Measurements from ENCODE around the gene XPNPEP2. TPM values are rescaled to one million over a fixed set of nuclear protein-coding genes. Genes with fewer than 3 reads are reported as not detected.

The XPNPEP2 gene
- total RNA-seq, 1 donor from 2014 or later: 1.7 TPM

DNA sequence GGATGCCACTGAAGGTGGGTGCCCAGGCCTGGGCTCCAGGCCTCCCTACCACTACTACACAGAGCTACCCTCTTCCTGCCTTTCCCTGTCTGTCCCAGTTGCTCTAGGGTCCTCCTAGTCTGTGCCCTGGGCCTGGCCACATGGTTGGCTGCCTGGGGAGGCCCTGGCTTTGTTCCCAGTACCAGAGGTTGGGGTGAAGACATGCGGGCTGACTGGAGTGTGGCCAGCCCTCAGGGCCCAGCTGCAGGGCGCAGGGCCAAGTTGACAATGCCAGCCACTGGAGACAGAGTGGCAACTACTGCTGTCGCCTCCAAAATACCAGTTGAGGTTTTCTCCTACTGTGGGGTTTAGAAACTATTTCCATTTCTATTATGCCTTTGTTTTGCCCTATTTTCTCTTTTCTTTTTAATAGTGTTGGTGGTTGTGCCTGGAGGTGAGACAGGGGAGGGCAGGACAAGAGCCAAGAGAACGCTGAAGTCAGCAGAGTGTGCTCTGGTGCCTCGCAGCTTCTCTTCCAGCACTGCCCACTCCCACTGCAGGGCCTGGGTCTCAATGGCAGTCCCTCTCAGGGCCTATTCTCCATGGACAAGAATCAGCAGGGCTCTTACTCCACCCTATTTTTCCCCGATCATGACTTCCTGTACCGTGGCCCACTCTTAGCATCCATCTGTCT lies 32.2 kb upstream of the XPNPEP2 start:
- H3K27ac Mint-ChIP-seq (ENCODE audit: unreplicated experiment): no peak overlapping the region
- no peaks in the 10 kb centered on the region for H3K36me3 Mint-ChIP-seq (ENCODE audit: low read depth, unreplicated experiment)
- H3K4me3 Mint-ChIP-seq (ENCODE audit: unreplicated experiment): no peak overlapping the region

DNA sequence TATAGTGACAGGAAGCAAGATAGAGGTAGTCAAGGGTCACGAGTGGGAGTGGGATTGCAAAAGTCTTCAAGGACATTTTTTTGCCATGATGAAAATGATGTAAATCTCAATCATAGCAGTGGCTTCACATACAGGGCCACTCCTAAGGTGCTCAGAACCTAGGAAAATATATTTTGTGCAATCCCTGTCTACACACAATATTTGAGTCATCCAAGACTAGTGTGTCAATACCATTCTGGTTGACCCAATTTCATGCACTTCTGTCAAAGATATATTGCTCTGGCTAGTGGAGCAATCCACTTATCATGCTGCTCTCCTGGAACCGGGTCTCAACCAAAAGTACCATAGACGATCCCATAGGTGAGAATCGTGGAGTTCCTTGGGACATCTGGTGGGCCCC lies 24.2 kb upstream of the XPNPEP2 start:
- TF ChIP-seq, protein P1, sequence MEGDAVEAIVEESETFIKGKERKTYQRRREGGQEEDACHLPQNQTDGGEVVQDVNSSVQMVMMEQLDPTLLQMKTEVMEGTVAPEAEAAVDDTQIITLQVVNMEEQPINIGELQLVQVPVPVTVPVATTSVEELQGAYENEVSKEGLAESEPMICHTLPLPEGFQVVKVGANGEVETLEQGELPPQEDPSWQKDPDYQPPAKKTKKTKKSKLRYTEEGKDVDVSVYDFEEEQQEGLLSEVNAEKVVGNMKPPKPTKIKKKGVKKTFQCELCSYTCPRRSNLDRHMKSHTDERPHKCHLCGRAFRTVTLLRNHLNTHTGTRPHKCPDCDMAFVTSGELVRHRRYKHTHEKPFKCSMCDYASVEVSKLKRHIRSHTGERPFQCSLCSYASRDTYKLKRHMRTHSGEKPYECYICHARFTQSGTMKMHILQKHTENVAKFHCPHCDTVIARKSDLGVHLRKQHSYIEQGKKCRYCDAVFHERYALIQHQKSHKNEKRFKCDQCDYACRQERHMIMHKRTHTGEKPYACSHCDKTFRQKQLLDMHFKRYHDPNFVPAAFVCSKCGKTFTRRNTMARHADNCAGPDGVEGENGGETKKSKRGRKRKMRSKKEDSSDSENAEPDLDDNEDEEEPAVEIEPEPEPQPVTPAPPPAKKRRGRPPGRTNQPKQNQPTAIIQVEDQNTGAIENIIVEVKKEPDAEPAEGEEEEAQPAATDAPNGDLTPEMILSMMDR (IDR thresholded peaks at IDR 0.05; ENCODE audit: unreplicated experiment): no peak
- H3K36me3 Mint-ChIP-seq (ENCODE audit: low read depth, unreplicated experiment): no peaks in the 10 kb centered on the region
- no peak for DNase-seq (ENCODE audit: low spot score)
- no peak overlapping the region for H3K27ac Mint-ChIP-seq (ENCODE audit: unreplicated experiment)
- no peaks in the 10 kb centered on the region for H3K9me3 Mint-ChIP-seq (ENCODE audit: unreplicated experiment)
- peaks cover 16% of the 10 kb centered on the region for H3K4me1 Mint-ChIP-seq (ENCODE audit: unreplicated experiment)
- H3K4me3 Mint-ChIP-seq (ENCODE audit: unreplicated experiment): no peak overlapping the region
- H3K27me3 Mint-ChIP-seq (ENCODE audit: unreplicated experiment): no peaks in the 10 kb centered on the region

More for the DNA sequence above, 32.2 kb upstream of the XPNPEP2 start:
- TF ChIP-seq, protein P1 (IDR thresholded peaks at IDR 0.05; ENCODE audit: unreplicated experiment): no peak
- no peaks in the 10 kb centered on the region for H3K4me1 Mint-ChIP-seq (ENCODE audit: unreplicated experiment)
- peaks cover 4% of the 10 kb centered on the region for H3K27me3 Mint-ChIP-seq (ENCODE audit: unreplicated experiment)
- H3K9me3 Mint-ChIP-seq (ENCODE audit: unreplicated experiment): no peaks in the 10 kb centered on the region
- DNase-seq (ENCODE audit: low spot score): no peak

DNA sequence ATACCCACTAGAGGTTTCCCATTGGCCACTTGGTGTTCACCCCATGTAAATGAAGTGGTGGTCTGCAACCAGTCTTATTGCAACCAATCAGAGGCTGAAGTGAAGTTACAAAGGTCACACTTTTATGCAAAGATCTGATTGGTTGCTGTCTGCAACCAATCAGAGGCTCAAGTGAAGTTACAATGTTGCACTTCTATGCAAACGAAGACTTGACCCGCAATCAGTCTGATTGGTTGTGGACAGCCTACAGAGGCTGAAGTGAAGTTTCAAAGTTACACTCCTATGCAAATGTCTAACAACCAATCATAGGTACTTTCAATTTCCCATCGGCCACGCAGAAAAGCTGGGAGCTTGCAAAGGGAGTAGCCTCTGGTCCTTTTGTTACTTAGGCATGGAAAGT lies 22.3 kb upstream of the XPNPEP2 start:
- Mint-ChIP-seq H3K27ac (ENCODE audit: unreplicated experiment) (no peak overlapping the region), H3K9me3 (ENCODE audit: unreplicated experiment) (no peaks in the 10 kb centered on the region), H3K4me3 (ENCODE audit: unreplicated experiment) (no peak overlapping the region), H3K36me3 (ENCODE audit: low read depth, unreplicated experiment) (no peaks in the 10 kb centered on the region), H3K4me1 (ENCODE audit: unreplicated experiment) (peaks cover 25% of the 10 kb centered on the region), H3K27me3 (ENCODE audit: unreplicated experiment) (no peaks in the 10 kb centered on the region)
- TF ChIP-seq, protein P1 (IDR thresholded peaks at IDR 0.05; ENCODE audit: unreplicated experiment): no peak
- no peak for DNase-seq (ENCODE audit: low spot score)

DNA sequence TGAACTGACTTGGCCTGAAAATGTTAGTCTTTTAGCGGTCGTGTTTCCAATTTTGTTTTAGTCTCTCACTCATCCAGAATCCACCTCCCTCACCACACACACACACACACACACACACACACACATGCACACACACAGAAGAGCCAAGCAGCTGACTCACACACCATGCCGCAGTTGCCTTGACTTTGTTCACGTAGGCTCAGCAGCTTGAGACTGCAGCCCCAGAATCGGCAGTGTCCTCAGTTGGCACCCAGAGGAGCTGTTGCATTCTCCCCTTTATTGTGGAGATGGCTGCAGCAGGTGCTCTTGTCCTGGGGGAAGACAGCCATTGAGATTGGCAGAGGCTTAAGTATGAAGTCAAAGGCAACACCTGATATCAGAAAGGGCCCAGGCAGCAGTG lies 20.9 kb upstream of the XPNPEP2 start:
- Mint-ChIP-seq H3K27ac (ENCODE audit: unreplicated experiment) (peak overlapping the region; percentile 52), H3K27me3 (ENCODE audit: unreplicated experiment) (no peaks in the 10 kb centered on the region), H3K9me3 (ENCODE audit: unreplicated experiment) (no peaks in the 10 kb centered on the region), H3K4me1 (ENCODE audit: unreplicated experiment) (peaks cover 36% of the 10 kb centered on the region), H3K36me3 (ENCODE audit: low read depth, unreplicated experiment) (peaks cover 4% of the 10 kb centered on the region), H3K4me3 (ENCODE audit: unreplicated experiment) (no peak overlapping the region)
- DNase-seq (ENCODE audit: low spot score): no peak
- TF ChIP-seq, protein P1 (IDR thresholded peaks at IDR 0.05; ENCODE audit: unreplicated experiment): no peak

DNA sequence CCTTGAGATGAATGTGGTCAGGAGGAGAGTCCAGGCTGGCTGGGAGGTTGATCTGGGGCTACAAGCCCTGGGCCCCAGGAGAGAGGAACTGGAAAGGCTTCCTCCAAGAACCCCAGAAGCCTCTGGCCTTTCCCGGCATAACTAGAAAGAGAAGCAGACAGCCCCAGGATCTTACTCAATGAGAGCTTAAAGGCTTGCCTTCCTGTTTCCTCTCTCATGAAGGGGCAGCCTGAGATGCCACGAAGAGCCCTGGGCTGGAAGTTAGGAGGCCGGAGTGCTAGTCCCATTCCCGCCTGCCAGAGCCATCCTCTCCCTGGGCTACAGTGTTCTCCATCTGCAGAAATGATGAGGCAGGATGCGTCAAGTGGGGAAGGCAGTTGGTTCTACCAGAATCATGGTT lies 20.1 kb upstream of the XPNPEP2 start:
- Mint-ChIP-seq H3K9me3 (ENCODE audit: unreplicated experiment) (no peaks in the 10 kb centered on the region), H3K27me3 (ENCODE audit: unreplicated experiment) (peaks cover 1% of the 10 kb centered on the region), H3K4me1 (ENCODE audit: unreplicated experiment) (peaks cover 36% of the 10 kb centered on the region), H3K36me3 (ENCODE audit: low read depth, unreplicated experiment) (peaks cover 4% of the 10 kb centered on the region), H3K27ac (ENCODE audit: unreplicated experiment) (peak overlapping the region; percentile 84), H3K4me3 (ENCODE audit: unreplicated experiment) (no peak overlapping the region)
- no peak for DNase-seq (ENCODE audit: low spot score)
- TF ChIP-seq, protein P1 (IDR thresholded peaks at IDR 0.05; ENCODE audit: unreplicated experiment): no peak

Measured in endothelial cell (in vitro differentiated cells).